ENCODE data around the gene ANKS3.

ANKS3 gene

DNA sequence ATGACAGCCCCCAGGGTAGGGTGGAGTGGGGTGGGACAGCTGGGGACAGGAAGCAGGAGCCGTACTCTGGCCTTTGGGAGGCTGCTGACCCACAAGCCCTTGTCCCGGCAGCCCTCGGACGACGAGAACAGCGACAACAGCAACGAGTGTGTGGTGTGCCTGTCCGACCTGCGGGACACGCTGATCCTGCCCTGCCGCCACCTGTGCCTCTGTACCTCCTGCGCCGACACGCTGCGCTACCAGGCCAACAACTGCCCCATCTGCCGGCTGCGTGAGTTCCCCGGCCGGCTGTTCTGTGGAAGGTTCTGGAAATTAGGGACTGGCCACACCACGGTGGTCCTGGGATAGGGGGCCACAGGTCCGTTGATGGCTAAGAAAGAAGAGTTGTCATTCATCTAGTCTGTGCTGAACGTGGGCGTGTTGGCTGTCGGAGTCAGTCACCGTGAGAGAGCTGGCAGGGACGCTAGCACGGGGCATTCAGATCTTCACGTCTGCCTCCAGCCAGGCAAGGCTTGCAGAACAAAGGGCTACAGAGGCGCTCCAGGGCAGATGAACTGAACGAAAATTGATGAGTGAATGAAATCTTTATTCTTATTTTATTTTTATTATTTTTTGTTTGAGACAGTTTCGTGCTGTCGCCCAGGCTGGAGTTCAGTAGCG is 60.6 kb downstream of the ANKS3 start:
- TF ChIP-seq, protein P1, sequence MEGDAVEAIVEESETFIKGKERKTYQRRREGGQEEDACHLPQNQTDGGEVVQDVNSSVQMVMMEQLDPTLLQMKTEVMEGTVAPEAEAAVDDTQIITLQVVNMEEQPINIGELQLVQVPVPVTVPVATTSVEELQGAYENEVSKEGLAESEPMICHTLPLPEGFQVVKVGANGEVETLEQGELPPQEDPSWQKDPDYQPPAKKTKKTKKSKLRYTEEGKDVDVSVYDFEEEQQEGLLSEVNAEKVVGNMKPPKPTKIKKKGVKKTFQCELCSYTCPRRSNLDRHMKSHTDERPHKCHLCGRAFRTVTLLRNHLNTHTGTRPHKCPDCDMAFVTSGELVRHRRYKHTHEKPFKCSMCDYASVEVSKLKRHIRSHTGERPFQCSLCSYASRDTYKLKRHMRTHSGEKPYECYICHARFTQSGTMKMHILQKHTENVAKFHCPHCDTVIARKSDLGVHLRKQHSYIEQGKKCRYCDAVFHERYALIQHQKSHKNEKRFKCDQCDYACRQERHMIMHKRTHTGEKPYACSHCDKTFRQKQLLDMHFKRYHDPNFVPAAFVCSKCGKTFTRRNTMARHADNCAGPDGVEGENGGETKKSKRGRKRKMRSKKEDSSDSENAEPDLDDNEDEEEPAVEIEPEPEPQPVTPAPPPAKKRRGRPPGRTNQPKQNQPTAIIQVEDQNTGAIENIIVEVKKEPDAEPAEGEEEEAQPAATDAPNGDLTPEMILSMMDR (IDR thresholded peaks at IDR 0.05), result no peak
- Histone ChIP-seq H3K27me3 (no peaks in the 10 kb centered on the region), H3K9me3 (no peaks in the 10 kb centered on the region), H3K4me3 (ENCODE audit: low read depth in 1 of 2, low read length in 1 of 2) (no peak overlapping the region), H3K27ac (no peak overlapping the region), H3K4me1 (ENCODE audit: control insufficient read depth in 1 of 2, insufficient read depth in 1 of 2, low read depth in 1 of 2, low read length in 1 of 2) (peaks cover 2% of the 10 kb centered on the region in 2 experiments), H3K36me3 (peaks cover 97% of the 10 kb centered on the region)

DNA sequence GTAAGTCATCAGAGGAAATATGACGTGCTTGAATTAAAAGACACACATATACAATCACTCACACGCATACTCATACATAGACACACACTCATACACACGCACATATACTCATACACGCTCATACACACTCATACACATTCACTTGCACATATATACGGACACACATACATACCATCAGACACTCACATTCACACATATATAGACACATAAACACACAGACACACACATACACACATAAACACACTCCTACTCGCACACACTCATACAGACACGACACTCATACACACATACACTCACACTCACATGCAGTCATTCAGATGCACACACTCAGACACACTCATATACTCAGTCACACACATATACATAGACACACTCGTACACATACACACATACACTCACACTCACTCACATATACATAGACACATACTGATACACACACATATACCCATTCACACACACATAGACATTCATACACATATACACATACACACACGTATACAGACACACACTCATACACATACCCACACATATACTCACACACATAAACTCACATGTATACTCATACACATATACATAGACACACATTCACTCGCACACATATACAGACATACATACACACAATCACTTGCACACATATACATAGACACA is 65.6 kb downstream of the ANKS3 start:
- TF ChIP-seq, protein P1 (IDR thresholded peaks at IDR 0.05), result no peak
- Histone ChIP-seq H3K4me1 (ENCODE audit: control insufficient read depth in 1 of 2, insufficient read depth in 1 of 2, low read depth in 1 of 2, low read length in 1 of 2) (peaks cover 28% of the 10 kb centered on the region in 2 experiments), H3K9me3 (no peaks in the 10 kb centered on the region), H3K27me3 (no peaks in the 10 kb centered on the region), H3K27ac (no peak overlapping the region), H3K4me3 (ENCODE audit: low read depth in 1 of 2, low read length in 1 of 2) (no peak overlapping the region), H3K36me3 (peaks cover 89% of the 10 kb centered on the region)

DNA sequence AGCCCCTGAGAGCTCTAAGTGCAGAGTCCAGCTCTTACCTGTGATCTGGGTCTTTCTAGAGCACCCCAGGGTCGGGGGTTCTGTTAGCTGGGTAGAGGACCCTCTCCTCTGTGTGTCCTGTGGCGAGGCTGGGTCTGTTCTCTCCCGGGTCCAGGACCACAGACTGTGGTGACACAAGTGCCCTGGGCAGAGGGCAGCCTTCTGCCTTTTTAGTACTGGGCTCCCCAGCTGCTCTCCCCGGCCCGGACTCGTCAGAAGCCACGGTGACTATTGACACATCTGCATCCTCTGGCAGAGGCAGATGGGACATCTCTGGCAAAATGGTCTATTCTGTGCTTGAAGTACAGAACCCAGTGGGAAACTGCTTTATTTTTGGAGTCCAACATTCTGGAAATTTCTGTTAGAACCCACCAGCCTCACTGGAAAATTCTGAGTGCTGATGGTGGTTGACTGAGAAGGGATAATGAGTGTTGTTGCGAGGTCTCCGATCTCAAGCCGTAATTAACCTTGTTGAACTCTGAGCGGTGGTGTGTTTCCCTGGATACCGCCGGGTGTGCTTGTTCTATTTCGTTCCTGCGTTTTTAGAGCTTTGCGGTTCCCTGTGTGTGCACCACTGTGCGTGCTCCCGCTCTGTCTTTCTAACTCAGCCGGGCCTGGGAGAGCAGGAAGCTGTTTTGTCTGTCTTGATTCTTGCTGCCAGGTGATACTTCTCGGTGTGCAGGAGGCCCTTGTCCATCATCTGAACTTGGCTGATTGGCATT is 66.7 kb downstream of the ANKS3 start:
- no peaks in the 10 kb centered on the region for H3K9me3 ChIP-seq
- no peaks in the 10 kb centered on the region for H3K27me3 ChIP-seq
- H3K36me3 ChIP-seq, result peaks cover 85% of the 10 kb centered on the region
- H3K27ac ChIP-seq, result no peak overlapping the region
- TF ChIP-seq, protein P1 (IDR thresholded peaks at IDR 0.05), result no peak
- no peak overlapping the region for H3K4me3 ChIP-seq (ENCODE audit: low read depth in 1 of 2, low read length in 1 of 2)
- peaks cover 38 to 39% of the 10 kb centered on the region in 2 experiments for H3K4me1 ChIP-seq (ENCODE audit: control insufficient read depth in 1 of 2, insufficient read depth in 1 of 2, low read depth in 1 of 2, low read length in 1 of 2)

DNA sequence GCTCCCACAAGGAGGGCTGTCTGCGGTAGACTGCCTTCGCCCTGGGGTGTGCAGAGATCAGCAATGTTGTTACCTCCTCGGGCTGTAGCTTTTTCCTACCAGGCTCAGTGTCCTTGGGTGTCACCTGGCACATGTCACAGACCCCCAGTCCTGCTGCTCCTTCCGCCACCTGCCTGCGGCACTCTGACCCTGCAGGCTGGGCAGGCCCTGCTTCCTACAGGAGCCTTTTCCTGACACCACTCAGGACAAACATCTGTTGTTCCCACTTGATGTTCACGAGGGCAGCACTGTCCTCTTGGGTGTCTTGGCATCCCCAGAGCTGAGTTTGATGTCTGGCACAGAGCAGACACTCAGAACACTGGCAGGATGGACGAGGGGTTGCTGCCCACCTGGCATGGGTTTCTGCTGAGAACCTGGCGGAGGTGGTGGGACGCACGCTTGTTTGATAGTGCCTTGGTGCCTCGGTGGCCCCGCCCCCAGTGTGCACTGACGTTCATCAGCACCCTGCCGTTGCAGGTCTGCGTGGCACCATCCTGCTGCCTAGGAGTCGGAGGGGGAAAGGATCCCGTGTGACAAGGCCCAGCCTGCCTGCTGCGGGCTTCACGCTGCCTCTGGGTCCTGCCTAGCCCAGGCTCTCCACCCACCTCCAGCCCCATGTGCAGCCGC is 67.4 kb downstream of the ANKS3 start:
- Histone ChIP-seq H3K36me3 (peaks cover 84% of the 10 kb centered on the region), H3K27me3 (no peaks in the 10 kb centered on the region), H3K9me3 (no peaks in the 10 kb centered on the region), H3K27ac (no peak overlapping the region), H3K4me3 (ENCODE audit: low read depth in 1 of 2, low read length in 1 of 2) (no peak overlapping the region), H3K4me1 (ENCODE audit: control insufficient read depth in 1 of 2, insufficient read depth in 1 of 2, low read depth in 1 of 2, low read length in 1 of 2) (peaks cover 40 to 41% of the 10 kb centered on the region in 2 experiments)
- TF ChIP-seq, protein P1 (IDR thresholded peaks at IDR 0.05), result no peak
